Nephron (organoid): ENCODE data around the gene RASA3.
"Not testable (repeated sequence)": the region's sequence is repeated elsewhere in the genome, so short reads cannot be mapped to it uniquely, and the experiment has no call there.

ENCODE experiments used
- H3K27ac Mint-ChIP-seq, 3 experiments: 2 replicates each; pipeline ENCODE4 v1.8.0; 2020; ENCODE audit warnings: mixed read lengths in 3 of 3, mild to moderate bottlenecking in 2 of 3, moderate library complexity in 1 of 3
- H3K27me3 Mint-ChIP-seq: 2 replicates; pipeline ENCODE4 v1.8.0; 2021; ENCODE audit warnings: low read depth, mild to moderate bottlenecking, moderate library complexity, mixed read lengths
- H3K36me3 Mint-ChIP-seq: 2 replicates; pipeline ENCODE4 v1.8.0; 2020; ENCODE audit warnings: low read depth, mixed read lengths
- H3K4me1 Mint-ChIP-seq: 2 replicates; pipeline ENCODE4 v1.8.0; 2020; ENCODE audit warnings: mixed read lengths
- H3K4me3 Mint-ChIP-seq, 3 experiments: 2 replicates each; pipeline ENCODE4 v1.8.0; 2020; ENCODE audit warnings: mild to moderate bottlenecking in 3 of 3, mixed read lengths in 3 of 3, moderate library complexity in 2 of 3
- H3K9me3 Mint-ChIP-seq: 2 replicates; pipeline ENCODE4 v1.8.0; 2020; ENCODE audit warnings: mixed read lengths
- CTCF ChIP-seq, 3 experiments: fragments of 200-600 bp; sonication (generic); IDR thresholded peaks; one replicate each; pipeline ENCODE4 v1.5.0; 2021; ENCODE audit warnings: antibody characterized with exemption in 3 of 3; ENCODE audit not compliant: unreplicated experiment in 3 of 3

Gene RASA3

DNA sequence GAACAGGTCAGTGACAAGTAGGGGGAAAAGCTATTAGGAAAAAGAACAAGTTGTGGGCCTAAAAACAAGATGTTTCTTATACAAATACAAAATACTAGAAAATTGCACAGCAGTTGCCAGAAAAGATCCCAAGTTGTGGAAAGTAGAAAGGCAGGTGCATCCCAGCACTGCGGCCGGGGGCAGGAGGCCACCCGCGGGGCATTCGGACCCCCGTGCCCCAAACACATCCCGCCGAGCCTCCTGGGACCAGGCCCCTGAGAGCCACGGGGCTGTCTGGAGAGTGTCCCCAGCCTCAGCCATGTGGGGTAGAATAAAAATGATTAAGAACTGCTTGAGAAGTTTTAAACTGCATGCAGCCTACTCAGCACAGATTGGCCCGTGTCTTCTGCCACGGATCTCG, 11.4 kb downstream of the RASA3 start:
- Mint-ChIP-seq H3K27me3 (no peaks in the 10 kb centered on the region), H3K36me3 (no peaks in the 10 kb centered on the region), H3K9me3 (no peaks in the 10 kb centered on the region), H3K27ac (peak overlapping the region; percentile 91 to 97 (median 94)), H3K4me3 (peak overlapping the region in 1 of 3 experiments; percentile 70), H3K4me1 (peaks cover 33% of the 10 kb centered on the region)
- TF ChIP-seq CTCF (IDR thresholded peaks at IDR 0.05; ENCODE audit: unreplicated experiment in 3 of 3), result no peak

DNA sequence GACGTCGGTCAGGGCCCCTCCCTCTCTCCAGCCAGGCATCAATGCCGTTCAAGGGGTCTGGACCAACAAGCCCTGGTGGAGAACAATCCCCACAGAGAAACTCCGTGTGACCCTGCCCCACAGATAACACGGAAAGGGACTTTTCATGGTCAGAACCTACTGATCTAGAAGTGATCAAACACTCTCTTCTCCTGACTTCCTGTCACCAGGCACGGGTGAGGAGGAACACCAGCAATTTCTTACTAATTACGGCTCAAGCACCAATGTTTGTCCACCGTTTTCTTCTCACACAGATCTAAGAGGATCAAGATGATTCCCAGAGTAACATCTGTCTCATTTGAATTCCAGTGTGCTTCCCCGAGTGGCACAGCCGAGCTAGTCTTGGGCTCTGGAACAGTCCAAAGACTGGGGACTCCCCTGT, 11.8 kb downstream of the RASA3 start:
- H3K4me3 Mint-ChIP-seq, result peak overlapping the region; percentile 44 to 70 (median 67)
- peak overlapping the region; percentile 91 to 97 (median 94) for H3K27ac Mint-ChIP-seq
- no peak for TF ChIP-seq CTCF (IDR thresholded peaks at IDR 0.05; ENCODE audit: unreplicated experiment in 3 of 3)
- H3K27me3 Mint-ChIP-seq, result no peaks in the 10 kb centered on the region
- H3K9me3 Mint-ChIP-seq, result no peaks in the 10 kb centered on the region
- no peaks in the 10 kb centered on the region for H3K36me3 Mint-ChIP-seq
- H3K4me1 Mint-ChIP-seq, result peaks cover 37% of the 10 kb centered on the region

- Mint-ChIP-seq H3K27ac (peak overlapping the region; percentile 93 to 99 (median 96)), H3K4me1 (peaks cover 41% of the 10 kb centered on the region), H3K36me3 (no peaks in the 10 kb centered on the region), H3K4me3 (peak overlapping the region; percentile 60 to 68 (median 66)), H3K27me3 (no peaks in the 10 kb centered on the region), H3K9me3 (no peaks in the 10 kb centered on the region)
- no peak for TF ChIP-seq CTCF (IDR thresholded peaks at IDR 0.05; ENCODE audit: unreplicated experiment in 3 of 3)
Measured at GRCh38 chr13:114119196-114119595, 13.2 kb downstream of the RASA3 start.

DNA sequence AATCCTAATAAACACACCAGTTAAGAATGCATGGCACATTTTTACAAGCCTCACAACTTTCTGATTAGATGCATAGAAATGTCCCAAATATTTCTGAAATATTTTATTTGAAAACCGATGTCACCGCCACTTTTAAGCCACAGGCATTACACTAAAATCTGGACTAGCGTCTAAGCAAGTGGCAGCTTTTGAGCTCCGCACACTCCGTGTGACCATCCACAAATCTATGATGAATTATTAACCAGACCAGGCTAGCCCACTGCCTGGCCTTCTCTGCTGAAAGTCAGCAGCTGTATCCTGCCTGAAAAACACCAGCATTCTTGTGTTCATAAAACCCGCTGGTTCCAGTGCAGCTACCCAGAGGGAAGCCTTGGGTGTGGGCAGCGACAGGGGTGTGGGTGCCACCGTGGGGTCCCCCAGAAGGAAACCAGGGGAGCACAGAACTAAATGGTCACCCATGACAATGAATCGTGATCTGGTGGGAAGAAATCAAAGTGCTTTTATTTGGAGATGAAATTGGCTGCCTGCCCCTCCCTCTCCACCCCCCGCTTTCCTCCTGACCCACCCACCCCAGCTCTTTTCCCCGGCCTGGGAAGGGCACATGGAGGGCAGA, 13.8 kb downstream of the RASA3 start:
- Mint-ChIP-seq H3K9me3 (no peaks in the 10 kb centered on the region), H3K4me3 (peak overlapping the region; percentile 60 to 68 (median 66))

DNA sequence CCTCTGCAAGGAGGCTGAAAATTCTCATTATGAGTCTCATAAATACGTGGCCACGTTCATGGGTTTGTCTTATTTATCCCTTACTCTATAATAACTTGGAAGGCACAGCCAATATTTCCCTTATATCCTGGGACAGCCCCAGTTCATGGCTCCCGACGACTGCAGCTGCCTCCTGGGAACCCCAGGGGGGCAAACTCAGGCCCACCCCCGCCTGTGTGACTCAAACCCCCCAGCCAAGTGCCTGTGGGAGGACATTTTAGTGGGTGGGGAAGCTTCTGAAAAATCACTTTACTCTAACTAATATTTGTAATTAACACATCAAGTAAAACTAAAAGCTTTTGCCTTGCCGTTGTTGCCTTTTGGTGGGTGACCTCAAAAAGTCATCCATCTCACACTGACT, 14.3 kb downstream of the RASA3 start:
- Mint-ChIP-seq H3K4me1 (peaks cover 46% of the 10 kb centered on the region), H3K27ac (peak overlapping the region; percentile 93 to 99 (median 96)), H3K36me3 (no peaks in the 10 kb centered on the region), H3K4me3 (peak overlapping the region in 1 of 3 experiments; percentile 1), H3K9me3 (no peaks in the 10 kb centered on the region), H3K27me3 (no peaks in the 10 kb centered on the region)
- TF ChIP-seq CTCF (IDR thresholded peaks at IDR 0.05; ENCODE audit: unreplicated experiment in 3 of 3), result no peak

More for the DNA sequence above, 13.8 kb downstream of the RASA3 start:
- no peak for TF ChIP-seq CTCF (IDR thresholded peaks at IDR 0.05; ENCODE audit: unreplicated experiment in 3 of 3)
- no peaks in the 10 kb centered on the region for H3K36me3 Mint-ChIP-seq
- H3K27me3 Mint-ChIP-seq, result no peaks in the 10 kb centered on the region
- peaks cover 43% of the 10 kb centered on the region for H3K4me1 Mint-ChIP-seq
- H3K27ac Mint-ChIP-seq, result peak overlapping the region; percentile 93 to 99 (median 96)

DNA sequence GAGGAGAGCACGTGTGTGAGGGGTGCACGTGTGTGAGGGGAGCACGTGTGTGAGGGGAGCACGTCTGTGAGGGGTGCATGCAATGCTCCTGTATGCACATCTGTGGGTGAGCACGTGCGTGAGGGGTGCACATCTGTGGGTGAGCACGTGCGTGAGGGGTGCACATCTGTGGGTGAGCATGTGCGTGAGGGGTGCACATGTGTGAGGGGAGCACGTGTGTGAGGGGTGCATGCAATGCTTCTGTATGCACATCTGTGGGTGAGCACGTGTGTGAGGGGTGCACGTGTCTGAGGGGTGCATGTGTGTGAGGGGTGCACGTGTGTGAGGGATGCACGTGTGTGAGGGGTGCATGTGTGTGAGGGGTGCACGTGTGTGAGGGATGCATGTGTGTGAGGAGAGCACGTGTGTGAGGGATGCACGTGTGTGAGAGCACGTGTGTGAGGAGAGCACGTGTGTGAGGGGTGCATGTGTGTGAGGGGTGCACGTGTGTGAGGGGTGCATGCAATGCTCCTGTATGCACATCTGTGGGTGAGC, 15.0 kb downstream of the RASA3 start:
- H3K9me3 Mint-ChIP-seq, result not testable (repeated sequence)

More for the DNA sequence above, 15.0 kb downstream of the RASA3 start:
- not testable (repeated sequence) for H3K36me3 Mint-ChIP-seq, H3K4me3 Mint-ChIP-seq, H3K27me3 Mint-ChIP-seq
- H3K4me1 Mint-ChIP-seq, result peaks cover 52% of the 10 kb centered on the region
- peak overlapping the region; percentile 37 to 99 (median 96) for H3K27ac Mint-ChIP-seq
